AG04449 (cell line): ENCODE results near the gene HOXA6.

Experiments used
- CTCF ChIA-PET: fragments of 350-600 bp; formaldehyde crosslinking; extraction: SDS; loops from one replicate; lab custom pipeline; 2021; ENCODE audit warnings: antibody characterized with exemption; lab: Yijun Ruan, JAX
- POLR2A ChIA-PET: fragments of 400-600, 350-600 bp; formaldehyde crosslinking; extraction: SDS; loops from one replicate; lab custom pipeline; 2020; ENCODE audit warnings: antibody characterized with exemption, inconsistent platforms; lab: Yijun Ruan, JAX
- DNase-seq: peaks from one replicate; pipeline ENCODE4 v3.0.0-alpha.2; 2010; ENCODE audit warnings: low read depth, low spot score
- H3K4me3 ChIP-seq: 2 replicates; pipeline ENCODE4 v1.5.1; 2011; ENCODE audit warnings: low read depth, mild to moderate bottlenecking, control low read depth, low read length
- CTCF ChIP-seq: IDR thresholded peaks from one replicate; pipeline ENCODE4 v1.5.1; 2011; ENCODE audit warnings: mild to moderate bottlenecking, moderate library complexity, low read length, control low read depth, inconsistent platforms; ENCODE audit not compliant: insufficient read depth; ENCODE audit errors: missing control alignments

HOXA6 gene

GRCh38 chr7:27149842-27150567 lies 2.4 kb upstream of the HOXA6 start:
- peak overlapping the region; percentile 72 for H3K4me3 ChIP-seq
- no peak for DNase-seq
- TF ChIP-seq CTCF, result no peak
- ChIA-PET POLR2A (interaction anchor here (0.9 to 1.7 kb wide), 4 partner anchors 9 to 19 kb away, joined by 3 to 6 read pairs (median 4); partner anchors contain the start of gene HOXA4), CTCF (interaction anchor here (0.6 to 4.7 kb wide), 24 partner anchors 8 to 1304 kb away, joined by 3 to 52 read pairs (median 4); partner anchors contain the start of genes HOXA4 and HOXA7)

GRCh38 chr7:27148756-27149641 lies 1.4 kb upstream of the HOXA6 start:
- no peak for DNase-seq
- ChIA-PET POLR2A (no interaction called here), CTCF (interaction anchor here (0.6 to 4.7 kb wide), 16 partner anchors 8 to 1256 kb away, joined by 3 to 52 read pairs (median 4); partner anchors contain the start of genes HOXA4 and HOXA7)
- H3K4me3 ChIP-seq, result no peak overlapping the region
- TF ChIP-seq CTCF, result no peak

- TF ChIP-seq CTCF, result no peak
- DNase-seq, result no peak
- H3K4me3 ChIP-seq, result peak overlapping the region; percentile 33
- ChIA-PET CTCF (interaction anchor here (1.0 to 4.7 kb wide), 8 partner anchors 10 to 1255 kb away, joined by 3 to 52 read pairs (median 10); partner anchors contain the start of genes HOXA4 and HOXA7), POLR2A (no interaction called here)
Observed at GRCh38 chr7:27148031-27148755, 619 bp upstream of the HOXA6 start.

GRCh38 chr7:27146491-27147198 lies 929 bp downstream of the HOXA6 start:
- POLR2A ChIA-PET, result no interaction called here
- no peak for DNase-seq
- no peak for TF ChIP-seq CTCF

GRCh38 chr7:27145914-27146412 lies 1.6 kb downstream of the HOXA6 start:
- ChIA-PET CTCF (interaction anchor here (1.1 to 6.5 kb wide), 6 partner anchors 16 to 464 kb away, joined by 3 to 71 read pairs (median 8); no protein-coding TSS in a partner anchor), POLR2A (no interaction called here)
- H3K4me3 ChIP-seq, result no peak overlapping the region
- DNase-seq, result no peak
- no peak for TF ChIP-seq CTCF

More at GRCh38 chr7:27146491-27147198, 929 bp downstream of the HOXA6 start:
- CTCF ChIA-PET, result interaction anchor here (1.2 to 4.7 kb wide), 2 partner anchors 15 to 19 kb away, joined by 3 to 26 read pairs; no protein-coding TSS in a partner anchor
- no peak overlapping the region for H3K4me3 ChIP-seq
